ENCODE data around the gene CAPN13.

- TF ChIP-seq, protein P1, sequence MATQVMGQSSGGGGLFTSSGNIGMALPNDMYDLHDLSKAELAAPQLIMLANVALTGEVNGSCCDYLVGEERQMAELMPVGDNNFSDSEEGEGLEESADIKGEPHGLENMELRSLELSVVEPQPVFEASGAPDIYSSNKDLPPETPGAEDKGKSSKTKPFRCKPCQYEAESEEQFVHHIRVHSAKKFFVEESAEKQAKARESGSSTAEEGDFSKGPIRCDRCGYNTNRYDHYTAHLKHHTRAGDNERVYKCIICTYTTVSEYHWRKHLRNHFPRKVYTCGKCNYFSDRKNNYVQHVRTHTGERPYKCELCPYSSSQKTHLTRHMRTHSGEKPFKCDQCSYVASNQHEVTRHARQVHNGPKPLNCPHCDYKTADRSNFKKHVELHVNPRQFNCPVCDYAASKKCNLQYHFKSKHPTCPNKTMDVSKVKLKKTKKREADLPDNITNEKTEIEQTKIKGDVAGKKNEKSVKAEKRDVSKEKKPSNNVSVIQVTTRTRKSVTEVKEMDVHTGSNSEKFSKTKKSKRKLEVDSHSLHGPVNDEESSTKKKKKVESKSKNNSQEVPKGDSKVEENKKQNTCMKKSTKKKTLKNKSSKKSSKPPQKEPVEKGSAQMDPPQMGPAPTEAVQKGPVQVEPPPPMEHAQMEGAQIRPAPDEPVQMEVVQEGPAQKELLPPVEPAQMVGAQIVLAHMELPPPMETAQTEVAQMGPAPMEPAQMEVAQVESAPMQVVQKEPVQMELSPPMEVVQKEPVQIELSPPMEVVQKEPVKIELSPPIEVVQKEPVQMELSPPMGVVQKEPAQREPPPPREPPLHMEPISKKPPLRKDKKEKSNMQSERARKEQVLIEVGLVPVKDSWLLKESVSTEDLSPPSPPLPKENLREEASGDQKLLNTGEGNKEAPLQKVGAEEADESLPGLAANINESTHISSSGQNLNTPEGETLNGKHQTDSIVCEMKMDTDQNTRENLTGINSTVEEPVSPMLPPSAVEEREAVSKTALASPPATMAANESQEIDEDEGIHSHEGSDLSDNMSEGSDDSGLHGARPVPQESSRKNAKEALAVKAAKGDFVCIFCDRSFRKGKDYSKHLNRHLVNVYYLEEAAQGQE (IDR thresholded peaks at IDR 0.05; ENCODE audit: insufficient read depth in 1 of 2, low read depth in 2 of 2, low read length in 2 of 2) = no peak
- TF ChIP-seq TAF1 (IDR thresholded peaks at IDR 0.05; ENCODE audit: borderline replicate concordance, insufficient read depth, low read length) = no peak
- no peak for TF ChIP-seq POLR2AphosphoS5 (IDR thresholded peaks at IDR 0.05; ENCODE audit: low read depth, low read length)
These were observed 114.4 kb downstream of the CAPN13 start for GRCh38 chr2:30692829-30693275.

Data from PFSK-1 (cell line).